GM04504 (cell line): ENCODE measurements around the gene CDC7.
A peak's percentile ranks its signal among the peaks of the same experiment; 100 is the strongest.

Experiments
- DNase-seq: peaks from one replicate; pipeline ENCODE4 v3.0.0-alpha.2; 2012; ENCODE audit warnings: low read depth

The CDC7 gene

GRCh38 chr1:91549041-91549735 lies 48.5 kb downstream of the CDC7 start:
- no peak for DNase-seq

DNA sequence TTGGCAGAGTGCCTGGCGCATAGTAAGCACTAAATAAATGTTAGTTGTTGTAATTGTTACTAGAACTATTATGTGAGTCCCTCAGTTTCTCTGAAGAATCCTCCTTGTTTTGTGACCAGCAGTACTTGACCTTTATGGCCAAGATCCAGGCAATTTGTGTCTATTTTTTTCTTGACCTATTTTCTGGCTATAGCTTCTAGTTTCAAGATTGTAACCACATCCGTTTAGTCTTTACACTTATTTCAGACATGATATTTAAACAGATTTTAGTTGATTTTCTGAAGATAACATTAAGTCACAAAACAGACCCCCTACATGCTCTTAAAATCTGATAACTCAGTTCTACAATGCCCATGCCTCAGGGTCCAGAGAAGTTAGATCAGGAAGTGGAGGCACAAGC lies 50.3 kb downstream of the CDC7 start:
- DNase-seq, result no peak

DNA sequence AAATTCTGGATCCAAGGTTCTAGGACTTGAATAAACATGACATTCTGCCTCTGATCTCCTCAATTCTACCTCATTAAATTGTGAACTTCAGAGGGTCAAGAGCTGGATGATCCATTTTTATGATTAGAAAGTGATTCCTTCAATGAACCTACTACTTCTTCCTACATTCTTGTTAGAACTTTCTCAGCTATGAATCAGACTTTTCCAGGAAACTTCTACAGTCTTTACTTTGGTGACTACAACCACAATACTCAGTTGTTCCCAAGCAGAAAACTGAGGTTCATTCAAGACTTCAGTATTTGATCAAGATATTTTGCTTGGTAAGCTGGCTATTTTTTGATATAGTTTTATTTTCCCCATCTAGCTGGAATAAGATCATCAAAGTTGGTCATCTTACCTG lies 51.4 kb downstream of the CDC7 start:
- DNase-seq, result no peak

- DNase-seq, result no peak
Measured at GRCh38 chr1:91552596-91552995, 51.9 kb downstream of the CDC7 start.

GRCh38 chr1:91553177-91553591 lies 52.5 kb downstream of the CDC7 start:
- peak; percentile 57 for DNase-seq

GRCh38 chr1:91555074-91555730 lies 54.6 kb downstream of the CDC7 start:
- no peak for DNase-seq

GRCh38 chr1:91555821-91556531 lies 55.3 kb downstream of the CDC7 start:
- peak; percentile 45 for DNase-seq

- no peak for DNase-seq
Measured at GRCh38 chr1:91556556-91556955, 55.9 kb downstream of the CDC7 start.

DNA sequence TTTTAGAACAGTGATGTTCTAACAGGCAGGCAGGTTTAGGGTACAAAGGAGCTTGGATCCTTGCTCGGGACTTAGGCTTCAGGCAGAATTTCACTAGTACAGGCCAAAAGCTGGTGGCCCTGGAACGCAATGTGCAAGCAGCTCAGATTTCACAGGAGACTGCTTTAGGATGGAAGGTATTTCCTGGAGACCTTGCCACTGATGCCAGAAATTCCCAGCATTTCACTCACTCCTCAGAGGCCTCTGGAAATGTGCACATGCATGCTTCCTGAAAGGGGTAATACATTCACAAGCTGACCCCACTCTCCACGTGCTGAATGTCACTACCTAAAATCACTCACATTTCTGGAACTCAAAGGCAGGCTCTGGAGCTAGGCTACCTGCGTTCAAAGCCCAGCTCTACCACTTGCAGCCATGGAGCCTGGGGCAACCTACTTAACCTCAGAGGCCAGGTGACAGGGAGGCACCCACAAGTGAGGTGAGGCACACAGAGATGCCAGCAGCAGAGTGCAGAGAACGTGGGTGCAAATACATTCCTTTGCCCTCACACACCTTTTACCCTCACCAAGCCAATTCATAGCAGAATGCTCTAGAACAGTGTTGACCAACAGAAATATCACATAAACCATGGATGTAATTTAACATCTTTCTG lies 56.5 kb downstream of the CDC7 start:
- no peak for DNase-seq

DNA sequence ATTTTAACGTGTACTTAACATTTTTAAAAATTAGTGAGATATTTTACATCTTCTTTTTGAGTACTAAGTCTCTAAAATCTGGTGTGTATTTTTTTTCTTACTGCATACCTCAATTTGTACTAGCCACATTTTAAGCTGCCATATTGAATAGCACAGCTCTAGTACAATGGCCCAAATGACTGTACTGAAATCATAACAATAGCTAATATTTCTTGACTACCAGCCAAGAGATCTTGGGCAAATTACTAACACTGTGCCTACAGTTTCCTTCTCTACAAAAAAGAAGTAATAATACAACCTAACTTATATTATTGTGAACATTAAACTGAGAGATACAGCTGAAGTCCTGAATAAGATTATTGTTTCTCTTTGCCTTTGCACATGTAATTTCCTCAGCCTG lies 57.2 kb downstream of the CDC7 start:
- DNase-seq, result no peak

DNA sequence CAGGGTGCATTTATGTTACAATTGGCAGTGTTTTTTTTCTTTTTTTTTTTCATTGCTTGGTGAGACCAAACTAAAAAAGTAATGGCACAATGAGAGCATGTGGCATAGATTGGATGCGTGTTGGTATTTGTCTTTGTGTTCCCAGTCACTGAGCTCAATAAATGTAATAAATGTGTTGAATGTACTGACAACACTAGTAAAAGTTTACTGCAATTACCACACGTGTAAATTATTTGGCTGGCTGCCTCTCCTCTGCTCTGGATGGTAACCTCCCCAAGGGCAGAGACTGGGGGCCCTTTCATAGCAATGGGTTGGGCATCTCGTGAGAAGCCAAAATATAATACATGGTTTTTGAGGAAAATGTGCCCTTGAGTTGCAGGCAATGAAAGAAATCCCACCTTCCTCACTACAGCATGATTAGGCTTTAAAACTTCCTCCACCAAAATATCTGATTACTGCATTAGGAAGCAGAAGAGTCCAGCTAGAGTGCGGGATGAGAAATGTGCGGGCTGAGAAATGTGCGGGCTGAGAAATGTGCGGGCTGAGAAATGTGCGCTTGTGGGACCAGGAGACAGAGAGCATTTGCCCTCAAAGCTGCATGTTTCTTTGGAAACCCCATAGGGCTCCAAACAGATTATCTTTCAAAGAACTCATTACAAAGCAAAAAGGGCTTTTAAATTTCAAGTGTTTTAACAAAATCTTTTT lies 58.5 kb downstream of the CDC7 start:
- no peak for DNase-seq

- no peak for DNase-seq
Measured at GRCh38 chr1:91559838-91560565, 59.4 kb downstream of the CDC7 start.

- peak; percentile 66 for DNase-seq
Measured at GRCh38 chr1:91564888-91565701, 64.4 kb downstream of the CDC7 start.

- no peak for DNase-seq
Measured at GRCh38 chr1:91567583-91567982, 66.9 kb downstream of the CDC7 start.

- no peak for DNase-seq
Measured at GRCh38 chr1:91568261-91568660, 67.6 kb downstream of the CDC7 start.

DNA sequence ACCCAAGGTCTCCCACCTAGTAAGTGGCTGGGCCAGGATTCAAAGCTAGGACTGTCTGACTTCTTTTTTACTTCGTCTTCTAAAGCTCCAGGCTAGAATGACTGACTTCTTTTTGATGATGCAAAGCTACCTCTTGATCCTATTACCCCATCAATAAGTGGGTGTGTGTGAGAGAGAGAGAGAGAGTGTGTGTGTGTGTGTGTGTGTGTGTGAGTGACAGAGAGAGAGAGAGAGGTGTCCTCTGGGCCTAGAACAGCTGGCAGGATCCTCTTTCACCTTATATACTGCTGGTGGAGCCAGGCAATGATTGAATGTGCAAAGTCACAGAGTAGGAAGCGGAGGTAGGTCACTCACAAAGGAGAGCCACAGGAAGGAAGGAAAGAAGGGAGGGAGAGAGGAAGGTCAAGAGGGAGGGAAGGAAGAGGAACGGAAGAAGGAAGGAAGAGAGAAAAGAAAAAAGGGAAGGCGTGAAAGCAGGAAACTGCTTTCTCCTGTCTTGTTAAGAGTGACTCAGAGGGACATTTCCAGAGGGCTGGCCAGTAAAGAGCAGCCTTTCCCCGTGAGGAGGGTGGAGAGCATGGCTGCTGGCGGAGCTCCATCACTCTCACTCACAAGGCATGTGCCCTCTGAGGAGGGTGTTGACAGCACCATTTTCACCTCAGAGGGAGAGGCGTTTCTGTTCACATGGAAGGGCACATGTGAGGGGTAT lies 68.9 kb downstream of the CDC7 start:
- DNase-seq, result peak; percentile 97

DNA sequence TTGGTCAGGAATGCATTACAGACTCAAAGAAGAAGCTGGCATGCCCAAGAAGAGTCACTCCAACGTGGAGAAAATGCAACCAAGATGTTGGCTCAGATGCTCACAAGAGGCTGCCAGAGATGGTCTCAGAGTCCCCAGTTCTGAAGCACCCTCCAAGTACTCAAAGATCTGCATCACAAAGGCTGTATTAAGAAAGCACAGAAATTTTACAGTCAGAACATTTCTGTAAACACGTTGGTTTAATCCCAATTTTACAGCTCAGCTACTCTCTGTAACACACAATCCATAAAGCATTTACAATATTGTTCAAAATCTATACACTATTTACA lies 69.4 kb downstream of the CDC7 start:
- no peak for DNase-seq

GRCh38 chr1:91572044-91572443 lies 71.4 kb downstream of the CDC7 start:
- no peak for DNase-seq
